NCI-H2227 (cell line): ENCODE results near the gene DENND1C.
"Not testable (repeated sequence)": the region's sequence is repeated elsewhere in the genome, so short reads cannot be mapped to it uniquely, and the experiment has no call there.

ENCODE experiments used
- DNase-seq: peaks from one replicate; lab custom pipeline; 2025; ENCODE audit not compliant: unreplicated experiment; lab: John Stamatoyannopoulos, UW

The DENND1C gene

GRCh38 chr19:6509118-6509971 lies 27.8 kb upstream of the DENND1C start:
- no peak for DNase-seq

DNA sequence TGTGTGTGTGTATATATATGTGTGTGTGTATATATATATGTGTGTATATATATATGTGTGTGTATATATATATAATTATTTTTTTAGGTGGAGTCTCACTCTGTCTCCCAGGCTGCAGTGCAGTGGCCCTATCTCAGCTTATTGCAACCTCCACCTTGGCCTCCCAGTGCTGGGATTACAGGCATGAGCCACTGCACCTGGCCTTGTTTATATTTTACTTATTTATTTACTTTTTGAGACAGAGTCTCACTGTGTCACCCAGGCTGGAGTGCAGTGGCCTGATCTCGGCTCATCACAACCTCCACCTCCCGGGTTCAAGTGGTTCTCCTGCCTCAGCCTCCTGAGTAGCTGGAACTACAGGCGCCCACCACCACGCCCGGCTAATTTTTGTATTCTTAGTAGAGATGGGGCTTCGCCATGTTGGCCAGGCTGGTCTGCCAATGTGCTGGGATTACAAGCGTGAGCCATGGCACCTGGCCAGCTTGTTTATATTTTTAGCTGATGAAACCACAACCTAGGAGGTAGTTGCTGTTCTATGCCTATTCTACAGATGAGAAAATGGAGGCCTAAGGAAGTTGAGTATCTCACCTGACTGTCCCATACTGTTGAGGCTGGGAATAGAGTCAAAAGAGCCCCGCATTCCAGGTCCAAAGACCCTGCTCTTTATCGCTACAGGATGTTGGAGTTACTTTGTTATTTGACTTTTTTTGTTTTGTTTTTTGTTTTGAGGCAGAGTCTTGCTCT lies 26.6 kb upstream of the DENND1C start:
- DNase-seq, result not testable (repeated sequence)

DNA sequence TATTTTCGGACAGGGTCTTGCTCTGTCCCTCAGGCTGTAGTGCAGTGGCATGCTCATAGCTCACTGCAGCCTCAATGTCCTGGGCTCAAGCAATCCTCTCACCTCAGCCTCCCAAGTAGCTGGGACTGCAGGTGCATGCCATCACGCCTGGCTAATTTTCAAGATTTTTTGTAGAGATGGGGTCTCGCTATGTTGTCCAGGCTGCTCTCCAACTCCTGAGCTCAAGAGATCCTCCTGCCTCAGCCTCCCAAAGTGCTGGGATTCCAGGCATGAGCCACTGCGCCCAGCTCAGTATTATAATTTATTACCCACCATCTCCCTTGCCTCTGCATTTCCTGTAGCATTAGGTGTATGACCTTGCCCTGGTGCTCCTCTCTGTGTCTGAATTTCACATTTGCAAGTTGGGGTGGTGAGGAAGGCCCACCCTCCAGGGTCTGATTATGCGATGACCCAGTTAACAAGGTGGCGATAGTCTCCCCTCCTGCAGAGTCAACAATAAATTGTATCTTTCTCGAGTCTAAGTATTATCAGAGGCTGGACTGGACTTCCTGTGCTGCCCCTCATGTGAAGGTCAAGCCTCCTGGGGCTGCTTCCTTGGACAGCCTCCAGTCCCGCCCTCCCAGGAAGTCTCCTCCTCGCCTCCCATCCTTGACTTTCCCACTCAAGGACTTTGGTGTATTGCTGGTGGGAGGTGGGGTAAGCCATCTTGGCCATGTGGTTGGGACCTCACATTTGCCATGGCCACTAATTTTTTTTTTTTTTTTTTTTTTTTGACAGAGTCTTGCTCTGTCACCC lies 22.0 kb upstream of the DENND1C start:
- no peak for DNase-seq

DNA sequence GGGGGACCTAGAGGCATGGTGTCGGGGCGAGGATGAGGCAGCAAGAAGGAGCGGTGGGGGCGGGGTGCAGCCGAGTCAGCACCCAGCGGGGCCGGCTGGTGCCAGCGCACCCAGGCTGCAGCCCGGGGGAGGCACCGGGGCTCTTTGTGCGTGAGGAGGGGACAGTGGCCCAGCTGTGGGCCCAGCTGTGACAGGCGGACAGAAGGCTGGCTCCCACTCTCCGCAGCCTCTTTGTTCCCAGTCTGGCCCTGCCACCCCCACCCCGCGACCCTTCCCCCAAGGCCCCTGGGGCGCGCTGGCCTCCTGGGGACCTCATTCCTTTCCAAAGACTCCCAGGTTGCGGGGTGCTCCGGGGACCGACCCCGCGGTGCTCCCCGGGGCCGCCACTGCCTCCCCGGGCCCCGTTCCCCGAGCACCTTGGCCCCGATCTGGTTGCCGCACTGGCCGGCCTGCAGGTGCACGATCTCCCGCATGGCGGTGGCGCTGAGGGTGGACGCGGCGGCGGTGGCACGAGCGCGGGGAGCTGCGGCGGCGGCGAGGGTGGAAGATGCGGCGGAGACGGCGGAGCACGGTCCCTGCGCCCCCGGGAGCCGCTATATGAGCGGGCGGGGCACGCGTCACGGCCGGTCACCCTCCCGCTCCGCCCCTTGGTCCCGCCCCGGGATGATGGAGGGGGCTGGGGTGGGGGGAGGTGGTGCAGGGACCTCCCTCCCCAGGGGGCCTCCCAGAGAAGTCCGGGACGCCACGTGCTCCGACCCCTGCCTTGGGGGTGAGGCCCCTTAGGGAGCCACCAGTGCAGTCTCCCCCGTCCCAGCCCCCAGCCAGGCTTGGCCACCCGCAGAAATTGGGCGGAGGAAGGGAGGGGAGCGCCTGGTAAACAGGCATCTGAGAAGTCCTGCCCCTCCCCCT lies 20.4 kb upstream of the DENND1C start, which contains the start of gene TUBB4A:
Gene TUBB4A, minus strand, starts transcription at position 570 of the 909 bp plus-strand sequence. Its CDS starts 97 bp downstream, at position 473.
- peak; percentile 48 for DNase-seq

DNA sequence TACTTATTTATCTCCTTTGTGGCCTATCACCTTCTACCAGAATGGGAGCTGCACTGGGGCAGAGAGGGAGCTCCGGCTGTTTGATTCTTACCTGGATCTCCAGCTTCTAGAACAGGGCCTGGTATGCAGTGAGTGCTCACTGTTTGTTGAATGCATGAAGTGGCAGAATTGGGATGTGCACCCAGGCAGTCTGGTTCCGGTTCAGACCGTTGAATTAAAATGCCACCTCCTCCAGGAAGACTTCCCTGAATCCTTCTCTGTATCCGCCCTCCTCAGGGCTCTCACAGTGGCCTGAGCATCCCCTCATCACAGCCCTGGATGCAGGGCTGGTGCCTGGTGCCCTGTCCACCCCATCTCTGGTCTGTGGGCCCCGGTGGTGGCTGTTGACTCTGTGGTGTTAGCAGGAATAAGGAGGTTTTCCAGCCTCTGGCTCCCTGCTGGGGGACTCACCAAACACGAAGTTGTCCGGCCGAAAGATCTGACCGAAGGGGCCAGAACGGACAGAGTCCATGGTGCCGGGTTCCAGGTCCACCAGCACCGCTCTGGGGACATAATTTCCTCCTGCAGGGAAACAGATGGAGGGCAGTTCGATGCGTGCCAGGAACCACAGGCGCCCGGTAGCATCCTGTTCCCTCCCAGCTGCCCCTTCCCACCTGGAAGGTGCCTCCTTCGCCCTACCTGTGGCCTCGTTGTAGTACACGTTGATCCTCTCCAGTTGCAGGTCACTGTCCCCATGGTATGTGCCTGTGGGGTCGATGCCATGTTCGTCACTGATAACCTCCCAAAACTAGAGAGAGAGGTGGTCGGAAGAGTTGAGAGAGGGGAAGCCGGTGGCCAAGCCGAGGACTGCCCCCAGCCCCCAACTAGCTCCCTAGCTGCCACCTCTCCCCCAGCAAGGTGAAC lies 19.5 kb upstream of the DENND1C start:
- DNase-seq, result no peak

DNA sequence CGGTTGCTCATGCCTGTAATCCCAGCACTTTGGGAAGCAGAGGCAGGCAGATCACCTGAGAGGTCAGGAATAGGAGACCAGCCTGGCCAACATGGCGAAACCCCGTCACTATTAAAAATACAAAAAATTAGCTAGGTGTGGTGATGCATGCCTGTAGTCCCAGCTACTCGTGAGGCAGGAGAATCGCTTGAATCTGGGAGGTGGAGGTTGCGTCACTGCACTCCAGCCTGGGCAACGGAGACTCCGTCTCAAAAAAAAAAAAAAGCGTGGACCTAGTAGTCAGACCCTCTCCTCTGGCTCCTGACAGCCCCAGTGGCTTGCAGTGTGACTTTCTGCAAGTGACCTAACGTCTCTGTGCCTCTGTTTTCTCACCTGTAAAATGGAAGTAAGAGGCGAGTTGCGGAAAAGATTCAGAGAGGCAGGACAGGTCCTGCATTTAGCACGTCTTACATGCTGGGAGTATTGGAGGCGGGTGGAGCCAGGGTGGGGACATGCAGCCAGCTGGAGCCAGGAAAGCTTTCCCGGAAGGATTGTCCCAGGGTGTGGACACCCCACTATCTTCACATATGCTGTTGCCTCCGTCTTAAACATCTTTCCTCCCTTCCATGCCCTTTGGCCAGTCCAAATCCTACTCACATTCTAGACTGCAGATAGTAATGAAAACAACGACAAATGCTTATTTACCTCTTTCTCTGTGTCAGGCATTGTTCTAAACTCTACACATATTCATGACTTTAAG lies 17.6 kb upstream of the DENND1C start:
- DNase-seq, result no peak

- DNase-seq, result no peak
These were observed 16.9 kb upstream of the DENND1C start for GRCh38 chr19:6498294-6499036.

GRCh38 chr19:6495947-6496346 lies 14.4 kb upstream of the DENND1C start:
- no peak for DNase-seq

DNA sequence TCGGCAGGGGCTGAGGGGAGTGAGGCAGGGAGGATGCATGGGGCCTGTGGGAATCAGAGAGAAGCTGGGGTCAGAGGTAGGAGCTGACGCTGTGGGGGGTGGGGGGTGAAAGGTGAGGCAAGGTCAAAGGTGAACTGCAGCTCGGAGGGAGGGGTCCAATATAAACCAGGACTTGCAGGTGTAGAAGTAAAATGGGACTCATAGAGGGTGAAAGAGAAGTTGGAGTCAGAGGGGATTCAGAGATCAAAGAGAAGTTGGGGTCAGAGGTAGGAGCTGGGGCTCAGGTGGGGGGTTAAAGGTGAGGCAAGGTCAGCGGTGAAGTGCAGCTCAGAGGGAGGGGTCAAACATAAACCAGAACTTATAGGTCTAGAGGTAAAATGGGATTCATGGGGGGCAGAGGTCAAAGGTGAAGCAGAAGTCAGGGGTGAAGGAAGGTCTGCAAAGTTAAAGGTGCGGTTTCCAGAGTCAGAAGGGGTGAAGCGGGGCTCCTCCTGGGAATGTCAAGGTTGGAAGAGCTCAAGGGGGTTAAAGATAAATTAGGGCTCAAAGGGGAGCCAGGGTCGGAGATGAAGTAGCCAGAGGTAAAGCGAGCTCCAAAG lies 12.9 kb upstream of the DENND1C start:
- DNase-seq, result no peak

GRCh38 chr19:6491802-6492592 lies 10.4 kb upstream of the DENND1C start:
- no peak for DNase-seq

GRCh38 chr19:6490134-6490533 lies 8.5 kb upstream of the DENND1C start:
- DNase-seq, result no peak

DNA sequence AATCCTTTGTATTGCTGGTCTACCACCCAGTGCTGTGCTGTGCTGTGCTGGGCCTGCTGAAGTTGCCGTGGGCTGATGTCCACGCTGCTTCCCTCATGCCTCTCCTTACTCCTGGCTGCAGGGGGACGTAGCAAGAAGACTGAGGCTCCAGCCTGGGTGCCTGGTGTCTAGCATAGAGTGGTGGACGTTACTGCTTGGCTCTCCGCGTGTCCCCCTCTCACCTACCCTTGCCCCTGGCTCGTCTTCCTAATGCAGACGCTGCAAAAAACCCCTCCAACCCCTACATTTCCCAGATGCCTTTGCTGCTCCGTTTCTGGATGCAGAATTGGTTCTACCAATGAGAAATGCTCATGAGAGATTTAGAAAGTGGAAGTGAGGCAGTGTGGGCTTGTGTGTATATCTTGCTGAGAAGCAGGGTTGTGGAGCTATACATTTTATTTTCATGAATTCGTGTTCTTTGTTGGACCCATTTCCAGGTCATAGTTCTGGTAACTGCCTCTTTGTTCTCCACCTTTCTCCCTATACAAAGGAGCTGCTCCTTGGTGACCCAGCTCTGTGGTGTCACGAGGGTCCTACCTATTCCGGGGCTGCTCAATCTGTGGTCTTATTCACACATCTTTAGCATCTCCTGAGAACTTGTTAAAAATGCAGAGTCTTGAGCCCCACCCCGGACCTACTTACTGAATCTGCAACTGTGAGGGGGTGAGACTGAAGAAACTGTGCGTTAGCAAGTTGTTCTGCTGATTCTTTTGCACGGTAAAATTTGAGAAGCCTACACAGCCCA lies 7.9 kb upstream of the DENND1C start:
- DNase-seq, result no peak

GRCh38 chr19:6484831-6485230 lies 3.2 kb upstream of the DENND1C start:
- DNase-seq, result no peak

- DNase-seq, result no peak
These were observed 2.6 kb upstream of the DENND1C start for GRCh38 chr19:6484230-6484629.

DNA sequence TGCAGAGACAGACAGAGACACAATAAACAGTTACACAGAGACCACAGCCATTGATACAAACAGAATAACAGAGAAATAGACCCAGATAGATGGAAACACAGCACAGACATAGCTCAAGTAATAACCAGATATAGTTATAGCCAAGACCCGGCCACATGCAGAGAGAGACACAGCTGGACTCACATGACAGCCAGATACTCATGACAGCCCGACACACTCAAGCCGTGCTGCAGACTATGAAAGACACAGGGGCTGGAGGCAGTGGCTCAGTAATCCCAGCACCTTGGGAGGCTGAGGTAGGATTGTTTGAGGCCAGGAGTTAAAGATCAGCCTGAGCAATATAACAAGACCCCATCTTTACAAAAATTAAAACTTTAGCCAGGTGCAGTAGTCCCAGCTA lies 1.6 kb upstream of the DENND1C start:
- DNase-seq, result no peak

DNA sequence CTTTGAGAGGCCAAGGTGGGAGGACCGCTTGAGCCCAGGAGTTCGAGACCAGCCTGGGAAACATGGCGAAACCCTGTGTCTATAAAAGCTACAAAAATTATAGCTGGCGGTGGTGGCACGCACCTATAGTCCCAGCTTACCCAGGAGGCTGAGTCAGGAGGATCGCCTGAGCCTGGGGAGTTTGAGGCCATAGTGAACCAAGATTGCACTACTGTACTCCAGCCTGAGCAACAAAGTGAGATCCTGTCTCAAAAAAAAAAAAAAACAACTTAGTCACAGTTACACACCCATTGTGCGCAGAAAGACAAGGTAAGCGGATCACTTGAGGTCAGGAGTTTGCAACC lies 728 bp upstream of the DENND1C start:
- no peak for DNase-seq
